GM06990 (cell line): ENCODE data around the gene PML.
"Not testable (repeated sequence)": the region's sequence is repeated elsewhere in the genome, so short reads cannot be mapped to it uniquely, and the experiment has no call there.

Experiments
- DNase-seq: peaks from one replicate; pipeline ENCODE4 v3.0.0-alpha.2; 2011; ENCODE audit not compliant: insufficient read length; ENCODE audit errors: extremely low read depth
- H3K27me3 ChIP-seq: replicated peaks from 2 replicates; pipeline ENCODE4 v1.6.0; 2011; ENCODE audit warnings: low read length; ENCODE audit not compliant: control insufficient read depth, insufficient read depth
- H3K36me3 ChIP-seq: 2 replicates; pipeline ENCODE4 v1.5.1; 2011; ENCODE audit warnings: low read length; ENCODE audit not compliant: control insufficient read depth, insufficient read depth
- H3K4me3 ChIP-seq: replicated peaks from 2 replicates; pipeline ENCODE4 v1.5.1; 2011; ENCODE audit warnings: low read depth, mild to moderate bottlenecking, control low read depth, low read length
- TF ChIP-seq, protein P1 (sequence below): IDR thresholded peaks from 2 replicates; pipeline ENCODE4 v1.5.1; 2011; ENCODE audit warnings: low read length, control low read depth, mild to moderate bottlenecking, inconsistent platforms; ENCODE audit not compliant: insufficient read depth, poor library complexity, severe bottlenecking

The PML gene

DNA sequence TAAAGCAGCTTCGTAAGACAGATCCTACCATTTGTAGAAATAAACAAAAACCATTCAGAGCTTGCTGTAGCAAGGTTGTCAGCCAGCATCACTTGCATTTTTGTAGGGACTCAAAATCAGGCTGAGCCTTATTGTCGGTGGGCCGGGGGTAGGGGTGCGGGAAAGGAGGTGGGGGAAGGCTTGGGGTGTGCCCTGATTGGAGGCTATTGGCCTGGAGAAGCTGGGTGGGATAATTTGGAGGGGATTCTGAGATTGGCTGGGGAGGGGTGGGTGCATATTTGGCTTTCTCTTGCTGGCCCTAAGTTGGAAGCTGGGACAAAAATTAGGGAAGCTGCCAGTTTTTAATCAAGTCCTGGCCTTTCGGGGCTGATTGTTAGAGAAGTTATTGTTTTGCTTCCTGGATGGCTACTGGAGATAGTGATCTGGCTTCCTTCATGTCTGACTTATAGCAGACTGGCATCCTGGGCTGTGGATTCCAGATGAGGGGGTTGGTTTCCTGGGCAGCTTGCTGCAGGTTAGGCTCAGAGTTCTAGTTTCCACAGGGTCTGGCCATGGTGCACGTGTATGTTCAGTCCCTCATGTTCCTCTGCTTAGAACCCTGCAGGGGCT, 25.3 kb upstream of the PML start:
- no peaks in the 10 kb centered on the region for H3K27me3 ChIP-seq
- DNase-seq = no peak
- H3K36me3 ChIP-seq = no peaks in the 10 kb centered on the region
- TF ChIP-seq, protein P1, sequence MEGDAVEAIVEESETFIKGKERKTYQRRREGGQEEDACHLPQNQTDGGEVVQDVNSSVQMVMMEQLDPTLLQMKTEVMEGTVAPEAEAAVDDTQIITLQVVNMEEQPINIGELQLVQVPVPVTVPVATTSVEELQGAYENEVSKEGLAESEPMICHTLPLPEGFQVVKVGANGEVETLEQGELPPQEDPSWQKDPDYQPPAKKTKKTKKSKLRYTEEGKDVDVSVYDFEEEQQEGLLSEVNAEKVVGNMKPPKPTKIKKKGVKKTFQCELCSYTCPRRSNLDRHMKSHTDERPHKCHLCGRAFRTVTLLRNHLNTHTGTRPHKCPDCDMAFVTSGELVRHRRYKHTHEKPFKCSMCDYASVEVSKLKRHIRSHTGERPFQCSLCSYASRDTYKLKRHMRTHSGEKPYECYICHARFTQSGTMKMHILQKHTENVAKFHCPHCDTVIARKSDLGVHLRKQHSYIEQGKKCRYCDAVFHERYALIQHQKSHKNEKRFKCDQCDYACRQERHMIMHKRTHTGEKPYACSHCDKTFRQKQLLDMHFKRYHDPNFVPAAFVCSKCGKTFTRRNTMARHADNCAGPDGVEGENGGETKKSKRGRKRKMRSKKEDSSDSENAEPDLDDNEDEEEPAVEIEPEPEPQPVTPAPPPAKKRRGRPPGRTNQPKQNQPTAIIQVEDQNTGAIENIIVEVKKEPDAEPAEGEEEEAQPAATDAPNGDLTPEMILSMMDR = no peak
- no peak overlapping the region for H3K4me3 ChIP-seq

DNA sequence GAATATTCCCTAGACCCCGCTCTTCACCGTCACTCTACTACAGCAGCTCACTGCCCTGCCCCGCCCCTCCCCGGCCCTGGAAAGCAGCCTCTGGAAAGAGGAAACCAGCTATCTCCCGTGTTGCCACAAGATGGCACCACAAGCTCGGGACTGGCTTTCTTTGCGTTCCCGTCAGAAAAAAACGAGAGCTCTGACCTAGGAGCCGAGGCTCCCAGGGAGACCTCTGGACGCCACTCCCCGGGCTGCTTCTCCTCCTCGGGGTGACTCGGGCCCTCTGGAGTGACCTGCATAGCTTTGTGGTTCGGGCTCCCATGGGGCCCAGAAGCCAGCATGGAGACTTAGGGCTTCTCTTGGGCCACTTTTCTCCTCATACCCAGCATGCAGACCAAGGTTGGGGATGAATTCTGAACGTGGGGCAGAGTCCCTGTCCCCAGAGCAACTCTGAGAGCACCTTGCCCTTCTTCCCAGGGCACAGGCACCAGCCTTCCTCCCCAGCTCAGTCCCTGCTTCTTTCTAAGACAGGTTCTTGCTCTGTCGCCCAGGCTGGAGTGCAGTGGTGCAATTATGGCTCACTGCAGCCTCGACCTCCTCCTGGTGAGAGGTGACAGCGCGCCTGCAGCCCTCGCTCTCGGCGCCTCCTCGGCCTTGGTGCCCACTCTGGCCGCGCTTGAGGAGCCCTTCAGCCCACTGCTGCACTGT, 21.4 kb upstream of the PML start:
- TF ChIP-seq, protein P1 = peak; percentile 88
- peak; percentile 63 for DNase-seq
- Histone ChIP-seq H3K4me3 (no peak overlapping the region), H3K36me3 (no peaks in the 10 kb centered on the region), H3K27me3 (no peaks in the 10 kb centered on the region)

DNA sequence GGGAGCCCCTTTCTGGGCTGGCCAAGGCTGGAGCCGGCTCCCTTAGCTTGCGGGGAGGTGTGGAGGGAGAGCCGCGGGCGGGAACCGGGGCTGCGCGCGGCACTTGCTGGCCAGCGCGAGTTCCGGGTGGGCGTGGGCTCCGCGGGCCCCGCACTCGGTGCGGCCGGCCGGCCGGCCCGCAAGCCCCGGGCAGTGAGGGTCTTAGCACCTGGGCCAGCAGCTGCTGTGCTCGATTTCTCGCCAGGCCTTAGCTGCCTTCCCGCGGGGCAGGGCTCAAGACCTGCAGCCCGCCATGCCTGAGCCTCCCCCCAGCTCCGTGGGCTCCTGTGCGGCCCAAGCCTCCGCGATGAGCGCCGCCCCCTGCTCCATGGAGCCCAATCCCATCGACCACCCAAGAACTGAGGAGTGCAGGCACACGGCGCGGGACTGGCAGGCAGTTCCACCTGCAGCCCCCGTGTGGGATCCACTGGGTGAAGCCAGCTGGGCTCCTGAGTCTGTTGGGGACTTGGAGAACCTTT, 20.8 kb upstream of the PML start:
- H3K36me3 ChIP-seq, DNase-seq, H3K4me3 ChIP-seq, H3K27me3 ChIP-seq: not testable (repeated sequence)

DNA sequence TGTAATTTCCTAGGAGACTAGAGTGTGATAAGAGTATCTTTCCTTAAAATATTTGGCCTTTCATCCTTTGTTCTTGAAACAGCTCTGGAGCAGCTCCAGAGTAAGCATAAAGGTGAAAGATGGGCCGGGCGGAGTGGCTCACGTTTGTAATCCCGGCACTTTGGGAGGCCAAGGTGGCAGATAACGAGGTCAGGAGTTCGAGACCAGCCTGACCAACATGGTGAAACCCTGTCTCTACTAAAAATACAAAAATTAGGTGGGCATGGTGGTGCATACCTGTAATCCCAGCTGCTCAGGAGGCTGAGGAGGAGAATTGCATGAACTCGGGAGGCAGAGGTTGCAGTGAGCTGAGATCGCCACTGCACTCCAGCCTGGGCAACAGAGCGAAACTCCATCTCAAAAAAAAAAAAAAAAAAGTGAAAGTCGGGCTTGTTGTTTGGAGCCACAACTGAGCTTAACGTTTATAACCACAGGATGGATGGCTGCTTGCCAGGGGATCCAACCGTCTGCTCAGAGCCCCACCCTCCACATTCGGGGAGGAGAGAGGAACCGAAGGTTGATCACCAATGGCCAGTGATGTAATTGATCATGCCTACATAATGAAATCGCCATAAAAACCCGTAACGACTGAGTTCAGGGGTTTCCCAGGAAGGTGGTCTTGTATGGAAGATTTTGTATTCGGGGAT, 18.9 kb upstream of the PML start:
- not testable (repeated sequence) for DNase-seq, H3K4me3 ChIP-seq, H3K36me3 ChIP-seq, H3K27me3 ChIP-seq

DNA sequence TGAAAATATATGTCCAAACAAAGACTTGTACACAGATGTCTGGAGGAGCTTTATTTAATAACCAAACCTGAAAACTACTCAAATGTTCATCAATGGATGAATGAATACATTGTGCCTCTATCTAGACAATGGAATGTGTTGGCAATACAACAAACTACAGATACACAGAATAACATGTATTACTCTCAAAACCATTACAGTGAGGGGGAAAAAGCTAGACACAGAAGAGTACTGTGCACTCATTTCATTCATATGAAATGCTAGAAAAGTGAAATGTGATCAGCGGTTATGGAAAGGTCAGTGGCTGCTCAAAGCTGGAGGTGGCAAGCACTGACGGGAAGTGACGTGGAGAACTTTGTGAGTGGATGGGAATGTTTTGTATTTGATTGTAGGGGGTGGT, 15.6 kb upstream of the PML start:
- 0 out of 2 replicates have a peak, but pooled peaks cover 1% of the 10 kb centered on the region for H3K36me3 ChIP-seq
- DNase-seq = no peak
- TF ChIP-seq, protein P1 = no peak
- no peak overlapping the region for H3K4me3 ChIP-seq
- H3K27me3 ChIP-seq = no peaks in the 10 kb centered on the region

DNA sequence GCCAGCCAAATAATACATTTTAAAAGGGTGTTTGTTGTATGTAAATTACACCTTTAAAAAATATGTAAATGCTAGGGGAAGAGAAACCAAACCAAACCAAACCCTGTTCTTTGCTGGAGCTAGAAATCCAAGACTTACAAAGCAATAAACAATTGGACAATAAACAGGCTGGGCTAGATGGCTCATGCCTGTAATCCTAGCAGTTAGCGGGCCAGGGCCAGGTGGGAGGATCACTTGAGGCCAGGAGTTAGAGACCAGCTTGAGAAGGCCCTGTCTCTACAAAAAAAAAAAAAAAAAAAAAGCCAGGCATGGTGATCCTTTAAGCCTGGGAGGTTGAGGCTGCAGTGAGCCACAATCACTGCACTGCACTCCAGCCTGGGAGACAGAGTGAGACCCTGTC, 14.9 kb upstream of the PML start:
- TF ChIP-seq, protein P1 = no peak
- Histone ChIP-seq H3K27me3 (no peaks in the 10 kb centered on the region), H3K36me3 (peaks cover 6% of the 10 kb centered on the region), H3K4me3 (no peak overlapping the region)
- DNase-seq = no peak
